Fibroblast of villous mesenchyme (primary cell): ENCODE data around the gene DGCR6. TPM values are rescaled to one million over a fixed set of nuclear protein-coding genes. Genes with fewer than 3 reads are reported as not detected.
"Not testable (repeated sequence)": the region's sequence is repeated elsewhere in the genome, so short reads cannot be mapped to it uniquely, and the experiment has no call there.

Source experiments
- DNase-seq: peaks from one replicate; pipeline ENCODE4 v3.0.0-alpha.2; 2010; ENCODE audit warnings: low read depth
- H3K4me3 ChIP-seq: 2 replicates; pipeline ENCODE4 v1.5.1; 2011; ENCODE audit warnings: low read depth, mild to moderate bottlenecking, low read length
- total RNA-seq: library from RNA; depleted of rRNA; stranded (reverse); fragments of >200 nt; gene quantifications from 2 replicates; pipeline ENCODE4 v1.2.3, GENCODE V29; 2012
- TF ChIP-seq, protein P1 (sequence below): IDR thresholded peaks from 2 replicates; pipeline ENCODE4 v1.5.1; 2012; ENCODE audit warnings: low read depth, mild to moderate bottlenecking, low read length; ENCODE audit not compliant: insufficient read depth

The DGCR6 gene
- 2.2 and 3.2 TPM in 2 replicates for total RNA-seq

- TF ChIP-seq, protein P1, sequence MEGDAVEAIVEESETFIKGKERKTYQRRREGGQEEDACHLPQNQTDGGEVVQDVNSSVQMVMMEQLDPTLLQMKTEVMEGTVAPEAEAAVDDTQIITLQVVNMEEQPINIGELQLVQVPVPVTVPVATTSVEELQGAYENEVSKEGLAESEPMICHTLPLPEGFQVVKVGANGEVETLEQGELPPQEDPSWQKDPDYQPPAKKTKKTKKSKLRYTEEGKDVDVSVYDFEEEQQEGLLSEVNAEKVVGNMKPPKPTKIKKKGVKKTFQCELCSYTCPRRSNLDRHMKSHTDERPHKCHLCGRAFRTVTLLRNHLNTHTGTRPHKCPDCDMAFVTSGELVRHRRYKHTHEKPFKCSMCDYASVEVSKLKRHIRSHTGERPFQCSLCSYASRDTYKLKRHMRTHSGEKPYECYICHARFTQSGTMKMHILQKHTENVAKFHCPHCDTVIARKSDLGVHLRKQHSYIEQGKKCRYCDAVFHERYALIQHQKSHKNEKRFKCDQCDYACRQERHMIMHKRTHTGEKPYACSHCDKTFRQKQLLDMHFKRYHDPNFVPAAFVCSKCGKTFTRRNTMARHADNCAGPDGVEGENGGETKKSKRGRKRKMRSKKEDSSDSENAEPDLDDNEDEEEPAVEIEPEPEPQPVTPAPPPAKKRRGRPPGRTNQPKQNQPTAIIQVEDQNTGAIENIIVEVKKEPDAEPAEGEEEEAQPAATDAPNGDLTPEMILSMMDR = no peak
- no peak within 1 kb of the TSS for H3K4me3 ChIP-seq
- DNase-seq = no peak
Observed at GRCh38 chr22:18905540-18906409, at the start of gene DGCR6. Gene DGCR6, plus strand, starts transcription at chr22:18906320. Its CDS starts 55 bp downstream, at chr22:18906375.

DNA sequence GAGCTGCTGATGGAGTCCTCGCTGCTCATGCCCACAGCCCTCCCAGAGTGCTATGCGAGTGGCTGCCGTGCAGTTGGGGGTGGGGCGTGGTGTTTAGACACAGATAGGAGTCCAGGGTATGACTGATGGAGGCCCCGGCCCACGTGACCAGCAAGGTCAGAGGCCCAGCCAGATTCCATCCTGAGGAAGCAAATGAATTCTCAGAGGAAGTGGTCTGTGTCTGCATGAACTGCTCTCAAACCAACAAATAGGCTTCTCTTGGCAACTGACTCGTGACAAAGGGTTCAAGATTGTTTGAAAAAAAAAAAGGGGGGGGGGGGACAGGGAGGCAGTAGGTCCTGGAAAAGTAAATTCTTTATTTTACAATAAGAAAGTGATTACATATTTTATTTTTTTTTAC lies 46.8 kb upstream of the DGCR6 start:
- not testable (repeated sequence) for DNase-seq, H3K4me3 ChIP-seq

GRCh38 chr22:18881260-18881659 lies 24.9 kb upstream of the DGCR6 start:
- not testable (repeated sequence) for DNase-seq, H3K4me3 ChIP-seq

DNA sequence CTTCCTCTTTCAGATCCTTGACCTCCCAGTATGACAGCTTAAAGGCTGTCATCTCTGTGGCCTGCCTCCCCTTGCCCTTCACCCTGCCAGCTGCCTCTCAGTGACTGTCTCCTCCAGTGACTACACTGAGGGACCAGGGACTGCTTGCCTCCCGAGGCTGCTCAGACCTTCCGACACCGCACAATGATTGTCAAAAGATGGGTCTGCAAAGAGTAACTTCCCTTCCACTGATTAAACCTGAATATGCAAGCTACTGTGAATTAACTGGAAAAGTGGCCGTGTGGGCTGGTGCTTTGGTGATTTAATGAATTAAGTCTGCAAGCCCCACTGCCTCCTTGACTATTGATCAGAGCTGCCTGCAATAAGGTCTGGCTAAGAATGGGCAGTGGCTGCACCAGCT lies 21.7 kb upstream of the DGCR6 start:
- DNase-seq, H3K4me3 ChIP-seq: not testable (repeated sequence)

DNA sequence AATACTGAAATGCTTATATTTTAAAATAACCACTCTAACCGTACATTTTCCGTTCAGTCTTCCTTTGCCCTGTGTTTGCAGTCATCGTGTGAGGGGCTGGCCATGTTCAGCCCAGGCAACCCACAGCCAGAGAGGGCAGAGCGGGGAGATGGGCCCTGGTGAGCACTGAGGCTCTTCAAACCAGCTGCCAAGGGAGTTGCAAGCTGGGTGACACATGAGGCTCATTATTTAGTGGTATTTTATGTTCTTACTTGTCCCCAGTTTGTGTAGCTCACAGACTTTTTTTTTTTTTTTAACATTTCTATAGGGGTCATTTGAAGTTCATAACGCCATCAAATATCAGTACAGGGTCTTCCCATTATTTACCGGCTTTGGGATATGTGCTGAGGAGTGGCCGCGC lies 18.0 kb upstream of the DGCR6 start:
- no peak overlapping the region for H3K4me3 ChIP-seq
- no peak for DNase-seq
- TF ChIP-seq, protein P1 = no peak

- H3K4me3 ChIP-seq, DNase-seq: not testable (repeated sequence)
Observed at GRCh38 chr22:18890510-18891192, 15.5 kb upstream of the DGCR6 start.

GRCh38 chr22:18893775-18894174 lies 12.3 kb upstream of the DGCR6 start:
- not testable (repeated sequence) for DNase-seq, H3K4me3 ChIP-seq

DNA sequence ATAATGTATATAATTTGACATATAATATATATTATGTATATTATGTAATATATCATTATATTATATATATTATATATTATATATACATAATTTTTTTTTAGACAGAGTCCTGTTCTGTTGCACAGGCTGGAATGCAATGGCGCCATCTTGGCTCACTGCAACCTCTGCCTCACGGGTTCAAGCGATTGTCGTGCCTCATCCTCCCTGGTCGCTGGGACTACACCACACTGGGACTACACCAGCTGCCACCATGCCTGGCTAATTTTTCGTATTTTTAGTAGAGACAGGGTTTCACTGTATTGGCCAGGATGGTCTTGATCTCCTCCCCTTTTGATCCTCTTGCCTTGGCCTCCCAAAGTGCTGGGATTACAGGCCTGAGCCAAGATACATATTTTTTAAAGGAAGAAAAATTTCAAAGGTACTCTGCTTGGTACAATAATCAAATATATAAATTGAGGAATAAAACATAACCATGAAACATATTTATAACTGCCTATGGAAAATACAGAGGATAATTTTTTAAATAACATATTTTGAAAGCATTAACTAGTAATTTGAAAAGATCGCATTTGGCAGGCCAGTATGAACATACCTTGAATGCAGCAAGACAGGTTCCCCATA lies 10.0 kb upstream of the DGCR6 start:
- DNase-seq, H3K4me3 ChIP-seq: not testable (repeated sequence)

- H3K4me3 ChIP-seq, DNase-seq: not testable (repeated sequence)
Observed at GRCh38 chr22:18906410-18906745, 258 bp downstream of the DGCR6 start.

DNA sequence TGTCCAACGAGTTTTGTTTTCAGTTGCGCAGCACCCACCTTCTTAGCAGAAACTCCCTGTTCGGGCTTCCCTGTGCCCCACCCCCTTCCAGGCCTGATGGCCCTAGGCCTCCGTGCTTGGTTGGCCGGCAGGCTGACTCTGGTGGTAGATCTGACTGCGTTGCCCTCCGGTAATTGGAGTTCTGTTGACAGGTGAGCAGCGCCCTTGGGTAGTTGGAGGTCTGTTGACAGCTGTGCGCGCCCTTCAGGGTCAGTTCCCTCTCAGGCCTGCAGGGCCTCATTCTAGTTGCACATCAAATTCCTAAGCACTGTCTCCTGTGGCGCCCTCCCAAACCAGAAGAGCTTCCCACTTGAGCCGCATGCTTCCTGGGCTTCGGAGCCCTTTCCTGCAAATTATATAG lies 776 bp downstream of the DGCR6 start:
- TF ChIP-seq, protein P1 = no peak
- H3K4me3 ChIP-seq = no peak overlapping the region
- DNase-seq = no peak
